Purkinje cell (primary cell): ENCODE results near the gene PRLR. TPM values are rescaled to one million over a fixed set of nuclear protein-coding genes. Genes with fewer than 3 reads are reported as not detected.

Experiments used
- polyA plus RNA-seq: library from polyadenylated mRNA; unstranded; fragments of >200 nt; fragmentation: Nextera tagmentation; gene quantifications from 2 replicates; pipeline ENCODE4 v1.2.1, GENCODE V29; 2014

The PRLR gene
- not detected in 2 replicates for polyA plus RNA-seq

DNA sequence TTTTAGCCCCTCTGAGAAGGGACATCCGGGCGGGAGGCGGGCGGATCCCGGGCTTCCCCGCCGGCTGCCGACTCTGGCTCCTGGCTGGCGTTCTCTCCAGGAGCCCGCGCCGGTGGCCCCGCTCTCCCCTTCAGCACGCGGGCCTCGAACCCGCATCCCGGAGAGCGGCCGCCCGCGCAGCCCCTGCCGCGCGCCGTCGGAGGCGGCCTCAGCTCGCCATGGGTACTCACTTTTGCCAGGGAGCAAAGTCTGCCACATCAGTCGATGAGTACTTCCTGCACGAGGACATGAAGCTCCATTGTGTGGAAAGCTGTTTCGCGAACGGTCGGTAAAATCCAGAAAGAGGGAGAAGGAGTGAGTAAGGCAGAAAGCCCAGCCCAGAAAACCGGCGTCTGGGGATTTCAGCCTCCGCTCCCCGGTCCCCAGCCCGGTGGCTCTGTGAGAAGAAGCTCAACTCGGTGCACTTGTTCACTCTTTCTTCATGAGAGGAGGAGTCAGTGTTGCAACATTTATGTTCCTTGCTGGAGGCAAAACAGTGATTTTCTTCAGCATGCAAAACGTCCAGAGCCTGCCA, at the start of gene PRLR:
PRLR (minus strand) TSS at position 450 of the 574 bp plus-strand sequence. CDS start 140,867 bp downstream, outside the sequence.

DNA sequence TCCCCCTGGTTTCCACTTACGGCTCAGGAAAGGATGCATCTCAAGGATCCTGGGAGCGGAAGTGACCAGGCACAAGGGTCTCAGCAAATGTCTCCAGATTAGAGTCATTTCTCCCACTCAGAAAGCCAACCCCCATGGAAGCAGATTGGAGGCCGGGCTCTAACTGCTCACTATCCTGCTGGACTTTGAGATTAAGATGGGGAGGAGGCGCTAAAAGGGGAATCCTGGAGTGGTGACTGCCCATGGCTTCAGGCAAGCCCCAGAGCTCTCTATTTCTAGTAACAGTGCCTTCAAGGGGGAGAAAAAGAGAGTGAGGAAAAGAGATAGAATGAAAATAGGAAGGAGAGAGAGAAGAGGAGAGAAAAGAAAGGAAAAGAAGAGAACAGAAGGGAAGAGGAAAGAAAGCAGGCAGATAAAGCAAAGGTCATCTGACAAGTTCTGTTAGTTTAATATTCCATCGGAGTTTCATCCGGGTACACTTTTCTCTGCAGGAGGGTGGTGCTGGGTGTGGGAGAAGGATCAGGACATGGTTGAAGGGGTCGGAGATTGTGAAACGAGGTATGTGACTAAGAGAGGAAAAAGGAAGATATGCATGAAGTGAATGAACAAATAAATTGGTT, 182.4 kb downstream of the PRLR start, which contains the start of gene AGXT2:
AGXT2 (minus strand) TSS at position 165 of the 620 bp plus-strand sequence; CDS start at position 108, 57 bp downstream.

Other genes with a start within 250 kb of the PRLR start
- gene AGXT2, start 182.5 kb downstream of the PRLR start, polyA plus RNA-seq, result not detected in 2 replicates